NOMO-1 treated with dmso at 0.1 percent for 144 hours (cell line): ENCODE data around the gene ZNF264.
"Not testable (repeated sequence)": the region's sequence is repeated elsewhere in the genome, so short reads cannot be mapped to it uniquely, and the experiment has no call there.

Experiments used
- DNase-seq: peaks from one replicate; lab custom pipeline; 2025; ENCODE audit not compliant: unreplicated experiment; lab: John Stamatoyannopoulos, UW

The ZNF264 gene

GRCh38 chr19:57191141-57192076 is at the start of gene ZNF264:
ZNF264 (plus strand) TSS chr19:57191500; CDS start chr19:57191914, 414 bp downstream.
- DNase-seq = peak; percentile 78

GRCh38 chr19:57141699-57142098 is 49.6 kb upstream of the ZNF264 start:
- no peak for DNase-seq

- no peak for DNase-seq
These were observed 38.4 kb upstream of the ZNF264 start for GRCh38 chr19:57152921-57153320.

- no peak for DNase-seq
These were observed 29.2 kb upstream of the ZNF264 start for GRCh38 chr19:57161985-57162539.

GRCh38 chr19:57165846-57166245 is 25.5 kb upstream of the ZNF264 start:
- no peak for DNase-seq

- DNase-seq = no peak
These were observed 23.9 kb upstream of the ZNF264 start, which contains the start of gene DUXA for GRCh38 chr19:57167385-57167784. DUXA (minus strand) TSS chr19:57167485; CDS start chr19:57167443, 42 bp downstream.

GRCh38 chr19:57171551-57172081 is 19.7 kb upstream of the ZNF264 start:
- DNase-seq = no peak

GRCh38 chr19:57190301-57190700 is 999 bp upstream of the ZNF264 start:
- DNase-seq = no peak

- DNase-seq = no peak
These were observed 749 bp downstream of the ZNF264 start for GRCh38 chr19:57192077-57192420.

GRCh38 chr19:57192993-57193392 is 1.7 kb downstream of the ZNF264 start:
- DNase-seq = no peak

GRCh38 chr19:57197874-57198273 is 6.6 kb downstream of the ZNF264 start:
- not testable (repeated sequence) for DNase-seq

- DNase-seq = no peak
These were observed 10.9 kb downstream of the ZNF264 start for GRCh38 chr19:57202160-57202559.

- no peak for DNase-seq
These were observed 19.1 kb downstream of the ZNF264 start for GRCh38 chr19:57210381-57210780.

GRCh38 chr19:57212109-57212508 is 20.8 kb downstream of the ZNF264 start:
- DNase-seq = no peak

GRCh38 chr19:57227502-57227901 is 36.2 kb downstream of the ZNF264 start:
- no peak for DNase-seq

GRCh38 chr19:57231686-57232085 is 40.4 kb downstream of the ZNF264 start:
- DNase-seq = no peak

GRCh38 chr19:57233207-57233606 is 41.9 kb downstream of the ZNF264 start:
- no peak for DNase-seq

GRCh38 chr19:57239982-57240310 is 48.6 kb downstream of the ZNF264 start:
- no peak for DNase-seq

GRCh38 chr19:57240311-57241090 is 49.2 kb downstream of the ZNF264 start, which contains the start of gene ZNF805:
ZNF805 (plus strand) TSS chr19:57240632; CDS start chr19:57240892, 260 bp downstream.
- peak; percentile 84 for DNase-seq

GRCh38 chr19:57241176-57241575 is 49.9 kb downstream of the ZNF264 start:
- DNase-seq = no peak

- no peak for DNase-seq
These were observed 51.5 kb downstream of the ZNF264 start for GRCh38 chr19:57242821-57243220.
